Bronchial epithelial cell (primary cell): ENCODE results near the gene CHCHD6. TPM values are rescaled to one million over a fixed set of nuclear protein-coding genes. Genes with fewer than 3 reads are reported as not detected.

Source experiments
- DNase-seq: peaks from one replicate; pipeline ENCODE4 v3.0.0-alpha.2; 2010; ENCODE audit warnings: low read depth
- FAIRE-seq: peaks from 2 replicates; lab custom pipeline; 2011; peaks lifted over from hg19 to GRCh38; lab: Jason Lieb, UNC
- H3K27me3 ChIP-seq: 2 replicates; pipeline ENCODE4 v1.5.1; 2011; ENCODE audit warnings: low read length; ENCODE audit not compliant: control insufficient read depth, insufficient read depth
- H3K36me3 ChIP-seq: 2 replicates; pipeline ENCODE4 v1.5.1; 2011; ENCODE audit warnings: low read length; ENCODE audit not compliant: control insufficient read depth, insufficient read depth
- H3K4me3 ChIP-seq: 2 replicates; pipeline ENCODE4 v1.5.1; 2011; ENCODE audit warnings: mild to moderate bottlenecking, low read depth, low read length, control low read depth
- total RNA-seq: library from RNA; depleted of rRNA; stranded (reverse); fragments of >200 nt; gene quantifications from 2 replicates; pipeline ENCODE4 v1.2.1, GENCODE V29; 2014
- TF ChIP-seq, protein P1 (sequence below): IDR thresholded peaks from 2 replicates; pipeline ENCODE4 v1.5.1; 2011; ENCODE audit warnings: mild to moderate bottlenecking, moderate library complexity, low read length, control low read depth, inconsistent platforms; ENCODE audit not compliant: insufficient read depth, severe bottlenecking

The CHCHD6 gene
- total RNA-seq, 1 donor from 2014 or later = 25.5 TPM

DNA sequence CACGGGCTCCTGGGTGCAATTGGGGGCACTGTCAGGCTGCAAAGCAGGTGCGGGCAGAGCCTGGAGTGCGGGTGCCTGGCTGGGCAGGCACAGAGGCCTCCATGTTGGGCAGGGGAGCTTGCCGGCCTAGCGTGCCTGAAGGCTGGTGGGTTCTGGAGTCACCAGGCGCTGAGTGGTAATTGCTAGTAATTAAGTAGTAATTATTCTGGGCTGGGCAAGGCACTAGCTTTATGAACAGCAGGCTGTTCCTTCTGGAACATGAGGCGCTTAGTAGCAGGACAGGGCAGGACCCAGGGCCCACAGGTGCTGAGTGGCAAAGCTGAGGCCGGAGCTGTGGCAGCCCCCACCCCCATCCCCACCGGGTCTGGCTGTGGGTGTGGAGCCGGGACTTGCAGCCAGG is 304.2 kb downstream of the CHCHD6 start:
- FAIRE-seq (no peak), DNase-seq (no peak)
- Histone ChIP-seq H3K4me3 (no peak overlapping the region), H3K27me3 (no peaks in the 10 kb centered on the region), H3K36me3 (peaks cover 53% of the 10 kb centered on the region)
- TF ChIP-seq, protein P1, sequence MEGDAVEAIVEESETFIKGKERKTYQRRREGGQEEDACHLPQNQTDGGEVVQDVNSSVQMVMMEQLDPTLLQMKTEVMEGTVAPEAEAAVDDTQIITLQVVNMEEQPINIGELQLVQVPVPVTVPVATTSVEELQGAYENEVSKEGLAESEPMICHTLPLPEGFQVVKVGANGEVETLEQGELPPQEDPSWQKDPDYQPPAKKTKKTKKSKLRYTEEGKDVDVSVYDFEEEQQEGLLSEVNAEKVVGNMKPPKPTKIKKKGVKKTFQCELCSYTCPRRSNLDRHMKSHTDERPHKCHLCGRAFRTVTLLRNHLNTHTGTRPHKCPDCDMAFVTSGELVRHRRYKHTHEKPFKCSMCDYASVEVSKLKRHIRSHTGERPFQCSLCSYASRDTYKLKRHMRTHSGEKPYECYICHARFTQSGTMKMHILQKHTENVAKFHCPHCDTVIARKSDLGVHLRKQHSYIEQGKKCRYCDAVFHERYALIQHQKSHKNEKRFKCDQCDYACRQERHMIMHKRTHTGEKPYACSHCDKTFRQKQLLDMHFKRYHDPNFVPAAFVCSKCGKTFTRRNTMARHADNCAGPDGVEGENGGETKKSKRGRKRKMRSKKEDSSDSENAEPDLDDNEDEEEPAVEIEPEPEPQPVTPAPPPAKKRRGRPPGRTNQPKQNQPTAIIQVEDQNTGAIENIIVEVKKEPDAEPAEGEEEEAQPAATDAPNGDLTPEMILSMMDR = no peak

DNA sequence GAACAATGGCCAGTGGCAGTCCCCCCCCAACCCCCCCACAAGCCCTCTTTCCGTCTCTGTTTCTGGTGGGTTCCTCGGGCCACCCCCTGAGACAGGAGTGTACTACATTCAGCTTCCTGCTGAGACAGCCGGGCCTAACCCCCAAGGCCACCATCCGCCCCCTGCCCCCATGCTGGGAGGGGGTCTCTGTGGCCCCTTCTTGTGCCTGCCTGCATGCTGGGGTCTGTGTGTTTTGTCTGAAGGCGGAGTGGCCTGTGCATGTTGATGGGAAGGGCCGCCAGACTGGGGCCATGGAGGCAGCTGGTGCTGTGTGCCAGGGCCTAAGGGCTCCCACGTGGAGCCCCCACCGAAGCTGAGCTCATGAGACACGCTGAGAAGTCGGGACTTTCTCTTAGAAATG is 305.5 kb downstream of the CHCHD6 start:
- no peak for FAIRE-seq
- no peak for DNase-seq
- TF ChIP-seq, protein P1 = no peak
- Histone ChIP-seq H3K4me3 (no peak overlapping the region), H3K36me3 (peaks cover 51% of the 10 kb centered on the region), H3K27me3 (no peaks in the 10 kb centered on the region)

Other genes with a start within 250 kb of the CHCHD6 start
- gene ZXDC, start 228.3 kb upstream of the CHCHD6 start, total RNA-seq = 21.9 and 23.3 TPM in 2 replicates
- not detected in 2 replicates for gene UROC1, start 186.5 kb upstream of the CHCHD6 start, total RNA-seq
- not detected in 2 replicates for gene CHST13, start 180.1 kb upstream of the CHCHD6 start, total RNA-seq
- not detected in 2 replicates for gene C3orf22, start 145.3 kb upstream of the CHCHD6 start, total RNA-seq
- 9.9 and 10.3 TPM in 2 replicates for gene TXNRD3, start 49.1 kb upstream of the CHCHD6 start, total RNA-seq